ENCODE results near the gene AGBL3.

The AGBL3 gene

DNA sequence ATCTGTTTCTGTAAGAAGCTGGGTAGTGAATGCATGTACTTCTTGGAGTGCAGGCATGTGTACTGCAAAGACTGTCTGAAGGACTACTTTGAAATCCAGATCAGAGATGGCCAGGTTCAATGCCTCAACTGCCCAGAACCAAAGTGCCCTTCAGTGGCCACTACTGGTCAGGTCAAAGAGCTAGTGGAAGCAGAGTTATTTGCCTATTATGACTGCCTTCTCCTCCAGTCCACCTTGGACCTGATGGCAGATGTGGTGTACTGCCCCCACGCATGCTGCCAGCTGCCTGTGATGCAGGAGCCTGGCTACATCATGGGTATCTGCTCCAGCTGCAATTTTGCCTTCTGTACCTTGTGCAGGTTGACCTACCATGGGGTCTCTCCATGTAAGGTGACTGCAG lies 142.6 kb downstream of the AGBL3 start:
- H3K9ac ChIP-seq (ENCODE audit: low read length), result no peak overlapping the region
- H3K27ac ChIP-seq (ENCODE audit: low read length), result no peak overlapping the region
- H3K9me3 ChIP-seq (replicated peaks; ENCODE audit: insufficient read depth, low read length), result no peaks in the 10 kb centered on the region
- H2AFZ ChIP-seq (ENCODE audit: low read length), result no peak overlapping the region
- H3F3A ChIP-seq (ENCODE audit: insufficient read depth, low read length), result no peaks in the 10 kb centered on the region
- H3K4me1 ChIP-seq (ENCODE audit: low read length), result no peaks in the 10 kb centered on the region
- TF ChIP-seq EZH2 (optimal IDR thresholded peaks at IDR 0.05; ENCODE audit: low read depth, low read length), result no peak
- TF ChIP-seq, protein P1, sequence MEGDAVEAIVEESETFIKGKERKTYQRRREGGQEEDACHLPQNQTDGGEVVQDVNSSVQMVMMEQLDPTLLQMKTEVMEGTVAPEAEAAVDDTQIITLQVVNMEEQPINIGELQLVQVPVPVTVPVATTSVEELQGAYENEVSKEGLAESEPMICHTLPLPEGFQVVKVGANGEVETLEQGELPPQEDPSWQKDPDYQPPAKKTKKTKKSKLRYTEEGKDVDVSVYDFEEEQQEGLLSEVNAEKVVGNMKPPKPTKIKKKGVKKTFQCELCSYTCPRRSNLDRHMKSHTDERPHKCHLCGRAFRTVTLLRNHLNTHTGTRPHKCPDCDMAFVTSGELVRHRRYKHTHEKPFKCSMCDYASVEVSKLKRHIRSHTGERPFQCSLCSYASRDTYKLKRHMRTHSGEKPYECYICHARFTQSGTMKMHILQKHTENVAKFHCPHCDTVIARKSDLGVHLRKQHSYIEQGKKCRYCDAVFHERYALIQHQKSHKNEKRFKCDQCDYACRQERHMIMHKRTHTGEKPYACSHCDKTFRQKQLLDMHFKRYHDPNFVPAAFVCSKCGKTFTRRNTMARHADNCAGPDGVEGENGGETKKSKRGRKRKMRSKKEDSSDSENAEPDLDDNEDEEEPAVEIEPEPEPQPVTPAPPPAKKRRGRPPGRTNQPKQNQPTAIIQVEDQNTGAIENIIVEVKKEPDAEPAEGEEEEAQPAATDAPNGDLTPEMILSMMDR (IDR thresholded peaks at IDR 0.05; ENCODE audit: low read length), result no peak
- no peak for TF ChIP-seq EZH2phosphoT487 (IDR thresholded peaks at IDR 0.05; ENCODE audit: low read length)
- no peak for DNase-seq
- H3K9me2 ChIP-seq (replicated peaks; ENCODE audit: insufficient read depth, low read length), result no peaks in the 10 kb centered on the region
- no peaks in the 10 kb centered on the region for H3K36me3 ChIP-seq (replicated peaks; ENCODE audit: insufficient read depth, low read length)
- no peaks in the 10 kb centered on the region for H4K20me1 ChIP-seq (ENCODE audit: insufficient read depth, low read length)
- H3K27me3 ChIP-seq (replicated peaks; ENCODE audit: insufficient read depth, low read length), result no peaks in the 10 kb centered on the region
- H3K4me3 ChIP-seq (ENCODE audit: low read length), result no peak overlapping the region
- H3K4me2 ChIP-seq (ENCODE audit: low read depth, low read length), result no peak overlapping the region
- H3K79me2 ChIP-seq (ENCODE audit: low read length), result no peaks in the 10 kb centered on the region

DNA sequence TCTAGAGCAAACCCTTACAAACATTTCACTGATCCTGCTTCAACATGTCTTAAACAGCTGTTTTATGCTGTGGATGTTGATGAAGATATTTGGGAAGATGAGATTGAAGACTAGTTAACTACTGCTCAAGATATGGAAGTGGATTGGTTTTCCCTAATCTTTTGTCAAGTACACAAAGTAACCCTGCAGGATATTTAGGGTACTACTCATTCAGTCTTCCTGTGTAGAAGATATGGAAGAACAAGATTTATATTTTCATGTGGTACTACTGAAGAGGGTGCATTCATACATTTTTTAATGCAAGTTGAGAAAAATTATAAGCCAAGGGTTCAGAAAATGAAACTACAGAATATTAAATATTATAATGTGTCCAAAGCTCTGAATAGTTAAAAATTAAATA lies 143.3 kb downstream of the AGBL3 start:
- H3K9me2 ChIP-seq (replicated peaks; ENCODE audit: insufficient read depth, low read length), result no peaks in the 10 kb centered on the region
- no peaks in the 10 kb centered on the region for H4K20me1 ChIP-seq (ENCODE audit: insufficient read depth, low read length)
- H2AFZ ChIP-seq (ENCODE audit: low read length), result no peak overlapping the region
- TF ChIP-seq EZH2phosphoT487 (IDR thresholded peaks at IDR 0.05; ENCODE audit: low read length) (no peak), EZH2 (optimal IDR thresholded peaks at IDR 0.05; ENCODE audit: low read depth, low read length) (no peak)
- TF ChIP-seq, protein P1 (IDR thresholded peaks at IDR 0.05; ENCODE audit: low read length), result no peak
- no peaks in the 10 kb centered on the region for H3K79me2 ChIP-seq (ENCODE audit: low read length)
- no peak overlapping the region for H3K4me2 ChIP-seq (ENCODE audit: low read depth, low read length)
- no peaks in the 10 kb centered on the region for H3K4me1 ChIP-seq (ENCODE audit: low read length)
- H3K9me3 ChIP-seq (replicated peaks; ENCODE audit: insufficient read depth, low read length), result no peaks in the 10 kb centered on the region
- no peak for DNase-seq
- no peak overlapping the region for H3K27ac ChIP-seq (ENCODE audit: low read length)
- no peaks in the 10 kb centered on the region for H3K27me3 ChIP-seq (replicated peaks; ENCODE audit: insufficient read depth, low read length)
- H3K36me3 ChIP-seq (replicated peaks; ENCODE audit: insufficient read depth, low read length), result no peaks in the 10 kb centered on the region
- H3K4me3 ChIP-seq (ENCODE audit: low read length), result no peak overlapping the region
- H3K9ac ChIP-seq (ENCODE audit: low read length), result no peak overlapping the region
- H3F3A ChIP-seq (ENCODE audit: insufficient read depth, low read length), result no peaks in the 10 kb centered on the region

GRCh38 chr7:135143885-135144668 lies 157.8 kb downstream of the AGBL3 start:
- no peak overlapping the region for H3K27ac ChIP-seq (ENCODE audit: low read length)
- H4K20me1 ChIP-seq (ENCODE audit: insufficient read depth, low read length), result no peaks in the 10 kb centered on the region
- no peak overlapping the region for H2AFZ ChIP-seq (ENCODE audit: low read length)
- H3K4me1 ChIP-seq (ENCODE audit: low read length), result peaks cover 19% of the 10 kb centered on the region
- H3K4me3 ChIP-seq (ENCODE audit: low read length), result no peak overlapping the region
- peaks cover 5% of the 10 kb centered on the region for H3K79me2 ChIP-seq (ENCODE audit: low read length)
- no peaks in the 10 kb centered on the region for H3K27me3 ChIP-seq (replicated peaks; ENCODE audit: insufficient read depth, low read length)
- H3F3A ChIP-seq (ENCODE audit: insufficient read depth, low read length), result peaks cover 25% of the 10 kb centered on the region
- no peaks in the 10 kb centered on the region for H3K9me3 ChIP-seq (replicated peaks; ENCODE audit: insufficient read depth, low read length)
- no peaks in the 10 kb centered on the region for H3K36me3 ChIP-seq (replicated peaks; ENCODE audit: insufficient read depth, low read length)
- no peak for TF ChIP-seq EZH2phosphoT487 (IDR thresholded peaks at IDR 0.05; ENCODE audit: low read length)
- TF ChIP-seq, protein P1 (IDR thresholded peaks at IDR 0.05; ENCODE audit: low read length), result no peak
- no peak overlapping the region for H3K4me2 ChIP-seq (ENCODE audit: low read depth, low read length)
- no peak for DNase-seq
- H3K9ac ChIP-seq (ENCODE audit: low read length), result no peak overlapping the region
- H3K9me2 ChIP-seq (replicated peaks; ENCODE audit: insufficient read depth, low read length), result no peaks in the 10 kb centered on the region

Measured in MM.1S (cell line).